Measurements from ENCODE around the gene NVL. TPM values are rescaled to one million over a fixed set of nuclear protein-coding genes. Genes with fewer than 3 reads are reported as not detected.
"Not testable (repeated sequence)": the region's sequence is repeated elsewhere in the genome, so short reads cannot be mapped to it uniquely, and the experiment has no call there.

NVL gene
- total RNA-seq, 4 donors from 2014 or later, result 15.5 to 41.1 (median 28.3) TPM

DNA sequence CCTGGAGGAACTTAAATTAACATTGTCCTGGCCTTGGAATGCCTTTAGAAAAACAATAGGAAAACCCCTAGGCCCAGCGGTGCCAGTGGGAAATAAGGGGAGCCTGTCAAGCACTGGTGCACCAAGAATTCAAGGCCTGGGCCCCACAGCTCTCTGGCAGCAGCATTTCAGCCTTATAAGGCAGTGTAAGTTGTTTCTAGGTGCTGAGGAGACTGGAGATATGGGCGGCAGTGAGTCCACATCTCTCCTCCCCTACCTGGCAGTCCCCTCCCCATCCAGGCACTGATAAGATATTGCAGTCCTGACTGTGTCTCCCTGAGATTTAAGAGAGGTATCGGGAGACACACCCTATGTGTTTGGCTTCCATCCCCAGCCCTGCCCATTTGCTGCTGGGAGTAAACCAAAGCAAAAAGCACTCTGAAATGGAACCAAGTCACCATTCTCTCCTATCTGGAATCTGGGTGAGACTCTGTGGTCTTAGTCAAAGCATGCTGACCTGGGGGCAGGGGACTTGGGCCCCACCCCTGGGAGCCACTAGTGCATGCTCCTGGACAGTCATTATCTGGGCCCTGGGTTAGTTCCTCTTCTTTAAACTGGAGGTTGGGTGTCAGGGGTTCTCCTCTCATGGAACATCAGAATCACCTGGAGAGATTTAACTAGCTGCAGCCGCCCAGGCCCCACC, 116.4 kb downstream of the NVL start:
- Histone ChIP-seq H3K36me3 (no peaks in the 10 kb centered on the region), H3K4me1 (no peaks in the 10 kb centered on the region), H3K27ac (no peak overlapping the region), H3K9me3 (no peaks in the 10 kb centered on the region), H3K27me3 (no peaks in the 10 kb centered on the region), H3K4me3 (no peak overlapping the region)
- no peak for DNase-seq (ENCODE audit: low spot score in 2 of 2)
- 67 to 71% methylated on average over 4 of the region's 4 CpGs for WGBS, 2 donors
- TF ChIP-seq EP300 (IDR thresholded peaks at IDR 0.05) (no peak), POLR2A (IDR thresholded peaks at IDR 0.05) (no peak)
- TF ChIP-seq, protein P1, sequence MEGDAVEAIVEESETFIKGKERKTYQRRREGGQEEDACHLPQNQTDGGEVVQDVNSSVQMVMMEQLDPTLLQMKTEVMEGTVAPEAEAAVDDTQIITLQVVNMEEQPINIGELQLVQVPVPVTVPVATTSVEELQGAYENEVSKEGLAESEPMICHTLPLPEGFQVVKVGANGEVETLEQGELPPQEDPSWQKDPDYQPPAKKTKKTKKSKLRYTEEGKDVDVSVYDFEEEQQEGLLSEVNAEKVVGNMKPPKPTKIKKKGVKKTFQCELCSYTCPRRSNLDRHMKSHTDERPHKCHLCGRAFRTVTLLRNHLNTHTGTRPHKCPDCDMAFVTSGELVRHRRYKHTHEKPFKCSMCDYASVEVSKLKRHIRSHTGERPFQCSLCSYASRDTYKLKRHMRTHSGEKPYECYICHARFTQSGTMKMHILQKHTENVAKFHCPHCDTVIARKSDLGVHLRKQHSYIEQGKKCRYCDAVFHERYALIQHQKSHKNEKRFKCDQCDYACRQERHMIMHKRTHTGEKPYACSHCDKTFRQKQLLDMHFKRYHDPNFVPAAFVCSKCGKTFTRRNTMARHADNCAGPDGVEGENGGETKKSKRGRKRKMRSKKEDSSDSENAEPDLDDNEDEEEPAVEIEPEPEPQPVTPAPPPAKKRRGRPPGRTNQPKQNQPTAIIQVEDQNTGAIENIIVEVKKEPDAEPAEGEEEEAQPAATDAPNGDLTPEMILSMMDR (IDR thresholded peaks at IDR 0.05), result no peak

DNA sequence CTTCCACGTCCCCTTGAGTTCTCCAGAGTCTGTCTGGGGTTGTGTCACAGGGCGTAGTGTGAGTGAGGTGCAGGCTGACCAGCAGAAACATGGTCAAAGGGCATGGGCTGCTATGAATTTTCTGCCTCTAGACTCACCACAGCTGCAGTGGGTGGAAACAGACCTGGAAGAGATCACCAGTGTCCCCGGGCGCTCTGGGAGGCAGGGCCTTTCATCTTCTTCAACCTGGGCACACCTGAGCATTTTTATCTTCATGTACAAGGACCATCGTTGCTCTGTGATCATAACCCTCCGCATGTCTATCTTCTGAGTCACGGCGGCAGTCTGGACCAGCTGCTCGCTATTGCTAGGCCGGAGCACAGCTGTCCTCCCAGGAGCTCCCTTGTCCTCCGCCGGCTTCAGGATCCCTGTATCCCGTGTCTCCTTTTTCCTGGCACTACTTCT, 117.3 kb downstream of the NVL start:
- no peak for DNase-seq (ENCODE audit: low spot score in 2 of 2)
- no peak overlapping the region for H3K4me3 ChIP-seq
- no peak overlapping the region for H3K27ac ChIP-seq
- H3K27me3 ChIP-seq, result no peaks in the 10 kb centered on the region
- TF ChIP-seq POLR2A (IDR thresholded peaks at IDR 0.05), result no peak
- no peak for TF ChIP-seq EP300 (IDR thresholded peaks at IDR 0.05)
- TF ChIP-seq, protein P1 (IDR thresholded peaks at IDR 0.05), result no peak
- H3K36me3 ChIP-seq, result no peaks in the 10 kb centered on the region
- H3K9me3 ChIP-seq, result no peaks in the 10 kb centered on the region
- H3K4me1 ChIP-seq, result no peaks in the 10 kb centered on the region
- 81 to 83% methylated on average over 13 of the region's 13 CpGs for WGBS, 2 donors

DNA sequence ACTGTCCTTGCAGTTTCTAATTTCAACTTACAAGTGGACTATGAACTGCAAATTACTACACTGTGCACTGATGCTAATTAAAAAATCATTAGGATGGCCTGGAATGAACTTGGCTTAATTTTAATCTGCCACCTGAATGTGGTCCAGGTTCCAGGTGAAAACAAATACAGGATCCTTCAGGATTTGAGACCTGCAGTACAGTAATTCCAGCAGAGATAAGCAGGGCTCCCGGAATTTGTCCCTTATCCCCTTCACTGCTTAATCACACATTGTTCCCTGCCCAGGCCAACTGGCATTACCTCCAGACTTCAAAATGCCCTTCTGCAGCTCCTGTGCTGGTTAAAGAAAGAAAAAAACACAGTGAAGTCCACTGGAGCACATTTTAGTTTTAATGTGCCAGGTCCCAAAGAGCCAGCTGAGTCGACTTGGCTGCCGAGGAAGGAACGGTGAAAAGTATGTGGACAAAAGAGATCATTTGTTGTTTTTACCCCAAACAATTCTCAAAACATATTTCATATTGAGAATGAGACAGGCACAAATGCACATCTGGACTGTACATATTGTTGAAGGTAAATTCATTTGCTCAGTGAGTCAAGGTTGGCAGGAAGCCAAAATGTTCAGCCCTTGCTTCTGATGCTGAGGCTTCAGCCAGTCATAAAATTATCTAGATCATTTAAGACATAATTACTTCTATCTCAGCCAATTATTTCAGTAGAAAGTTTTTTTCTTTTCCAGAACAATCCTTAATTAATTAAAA, 118.6 kb downstream of the NVL start:
- no peaks in the 10 kb centered on the region for H3K4me1 ChIP-seq
- no peaks in the 10 kb centered on the region for H3K36me3 ChIP-seq
- WGBS, 2 donors, result 49 to 54% methylated on average over 4 of the region's 4 CpGs
- no peaks in the 10 kb centered on the region for H3K9me3 ChIP-seq
- DNase-seq (ENCODE audit: low spot score in 2 of 2), result no peak
- TF ChIP-seq POLR2A (IDR thresholded peaks at IDR 0.05), result no peak
- TF ChIP-seq, protein P1 (IDR thresholded peaks at IDR 0.05), result no peak
- no peak for TF ChIP-seq EP300 (IDR thresholded peaks at IDR 0.05)
- no peak overlapping the region for H3K4me3 ChIP-seq
- H3K27me3 ChIP-seq, result no peaks in the 10 kb centered on the region
- no peak overlapping the region for H3K27ac ChIP-seq

DNA sequence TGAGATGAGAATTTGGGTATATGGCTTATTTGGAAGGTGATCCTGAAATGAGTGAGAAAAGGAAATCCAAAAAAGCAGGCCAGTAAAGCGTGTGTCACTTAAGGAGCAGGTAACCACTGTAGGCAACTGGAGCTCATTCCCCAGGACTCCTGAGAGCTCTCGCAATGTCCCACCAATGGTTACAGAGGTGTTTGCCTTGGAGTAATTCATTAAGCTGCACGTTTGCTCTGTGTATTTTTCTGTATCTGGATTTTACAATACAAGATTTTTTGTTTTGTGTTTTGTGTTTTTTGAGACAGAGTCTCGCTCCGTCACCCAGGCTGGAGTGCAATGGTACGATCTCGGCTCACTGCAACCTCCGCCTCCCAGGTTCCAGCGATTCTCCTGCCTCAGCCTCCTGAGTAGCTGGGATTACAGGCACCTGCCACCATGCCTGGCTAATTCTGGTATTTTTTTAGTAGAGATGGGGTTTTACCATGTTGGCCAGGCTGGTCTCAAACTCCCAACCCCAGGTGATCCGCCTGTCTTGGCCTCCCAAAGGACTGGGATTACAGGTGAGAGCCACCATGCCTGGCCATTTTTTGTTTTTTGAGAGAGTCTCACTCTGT, 123.9 kb downstream of the NVL start:
- H3K9me3 ChIP-seq; H3K36me3 ChIP-seq; DNase-seq (ENCODE audit: low spot score in 2 of 2); H3K4me3 ChIP-seq; H3K27me3 ChIP-seq: not testable (repeated sequence)
- WGBS, 2 donors, result 83 to 85% methylated on average over 10 of the region's 10 CpGs
- Histone ChIP-seq H3K4me1 (peaks cover 0 to 20% (median 17%) of the 10 kb centered on the region in 4 donors), H3K27ac (peak overlapping the region in 3 of 4 donors; percentile 4 to 70 (median 40))

DNA sequence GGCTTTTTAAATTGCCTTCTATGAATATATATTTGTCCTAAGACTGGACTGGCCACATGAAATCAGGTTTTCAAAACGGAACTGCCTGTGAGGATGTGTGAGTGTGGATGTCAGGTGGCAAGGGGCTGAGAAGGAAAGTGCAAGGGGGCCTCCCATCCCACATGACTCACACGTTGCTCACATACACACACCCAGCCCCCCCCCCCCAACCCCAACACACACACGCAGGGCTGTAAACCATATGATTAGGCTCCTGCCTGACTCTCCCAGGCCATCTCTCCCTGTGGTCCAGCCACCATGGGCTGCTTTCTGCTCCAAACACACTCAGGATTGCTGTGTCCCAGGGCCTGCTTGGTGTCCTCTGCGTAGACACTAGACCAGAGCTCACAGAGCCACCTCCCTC, 124.5 kb downstream of the NVL start:
- peaks cover 0 to 20% (median 17%) of the 10 kb centered on the region in 4 donors for H3K4me1 ChIP-seq
- peak overlapping the region in 3 of 4 donors; percentile 4 to 70 (median 40) for H3K27ac ChIP-seq
- H3K27me3 ChIP-seq, result no peaks in the 10 kb centered on the region
- DNase-seq (ENCODE audit: low spot score in 2 of 2), result no peak
- TF ChIP-seq, protein P1 (IDR thresholded peaks at IDR 0.05), result no peak
- TF ChIP-seq POLR2A (IDR thresholded peaks at IDR 0.05) (no peak), EP300 (IDR thresholded peaks at IDR 0.05) (no peak)
- no peaks in the 10 kb centered on the region for H3K9me3 ChIP-seq
- 25 to 33% methylated on average over 3 to 4 of the region's 4 CpGs for WGBS, 2 donors
- no peak overlapping the region for H3K4me3 ChIP-seq
- peaks cover 0 to 7% (median 0%) of the 10 kb centered on the region in 3 donors for H3K36me3 ChIP-seq
